ENCODE measurements around the gene TERT.

DNA sequence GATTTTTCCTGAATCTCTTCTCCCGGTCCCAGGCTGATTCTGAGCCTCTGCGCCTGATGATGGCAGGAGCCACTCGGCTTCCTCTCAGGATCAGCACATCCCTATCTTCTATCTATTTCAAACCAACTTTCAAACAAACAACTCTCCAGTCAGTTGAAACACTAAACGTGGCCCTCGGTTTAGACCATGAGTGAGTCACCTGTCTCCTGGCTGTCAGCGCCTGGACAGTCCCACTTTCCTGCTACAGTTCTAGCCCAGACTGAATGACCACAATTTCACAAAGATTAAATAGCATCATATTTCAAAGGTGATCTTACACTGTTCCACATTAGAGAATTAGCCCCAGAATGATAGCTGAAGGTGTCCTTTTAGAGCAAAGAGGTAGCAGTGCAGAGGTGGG is 87.3 kb downstream of the TERT start:
- TF ChIP-seq, protein P1, sequence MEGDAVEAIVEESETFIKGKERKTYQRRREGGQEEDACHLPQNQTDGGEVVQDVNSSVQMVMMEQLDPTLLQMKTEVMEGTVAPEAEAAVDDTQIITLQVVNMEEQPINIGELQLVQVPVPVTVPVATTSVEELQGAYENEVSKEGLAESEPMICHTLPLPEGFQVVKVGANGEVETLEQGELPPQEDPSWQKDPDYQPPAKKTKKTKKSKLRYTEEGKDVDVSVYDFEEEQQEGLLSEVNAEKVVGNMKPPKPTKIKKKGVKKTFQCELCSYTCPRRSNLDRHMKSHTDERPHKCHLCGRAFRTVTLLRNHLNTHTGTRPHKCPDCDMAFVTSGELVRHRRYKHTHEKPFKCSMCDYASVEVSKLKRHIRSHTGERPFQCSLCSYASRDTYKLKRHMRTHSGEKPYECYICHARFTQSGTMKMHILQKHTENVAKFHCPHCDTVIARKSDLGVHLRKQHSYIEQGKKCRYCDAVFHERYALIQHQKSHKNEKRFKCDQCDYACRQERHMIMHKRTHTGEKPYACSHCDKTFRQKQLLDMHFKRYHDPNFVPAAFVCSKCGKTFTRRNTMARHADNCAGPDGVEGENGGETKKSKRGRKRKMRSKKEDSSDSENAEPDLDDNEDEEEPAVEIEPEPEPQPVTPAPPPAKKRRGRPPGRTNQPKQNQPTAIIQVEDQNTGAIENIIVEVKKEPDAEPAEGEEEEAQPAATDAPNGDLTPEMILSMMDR (IDR thresholded peaks at IDR 0.05; ENCODE audit: poor library complexity), result no peak
- no peak for TF ChIP-seq EZH2phosphoT487 (IDR thresholded peaks at IDR 0.05; ENCODE audit: low read depth, severe bottlenecking, unreplicated experiment)

Data from hepatocyte (in vitro differentiated cells).